ENCODE measurements around the gene ZNF423.

DNA sequence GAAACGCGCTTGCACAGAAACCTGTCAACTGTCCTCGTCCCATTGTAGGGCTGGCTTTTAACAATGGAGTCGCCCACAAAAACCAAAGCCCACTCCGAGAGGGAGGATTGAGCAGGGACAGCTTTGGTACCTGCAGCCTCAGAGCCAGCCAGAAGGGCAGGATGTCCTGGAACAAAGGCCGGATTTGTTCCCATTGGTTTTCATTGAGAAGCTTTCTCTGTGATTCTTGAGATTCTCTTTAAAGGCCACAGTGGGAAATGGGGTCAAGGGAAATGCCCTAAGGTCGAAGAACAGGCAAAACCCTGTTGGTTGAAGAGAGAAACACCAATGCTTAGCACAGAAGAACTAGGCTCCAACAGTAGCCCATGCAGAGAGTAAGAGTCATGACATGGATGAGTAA lies 416.9 kb downstream of the ZNF423 start:
- no peak for TF ChIP-seq GATA3 (IDR thresholded peaks at IDR 0.05; ENCODE audit: low read depth, low read length)
- no peak for TF ChIP-seq GATA2 (IDR thresholded peaks at IDR 0.05; ENCODE audit: low read depth, low read length)

Data from SH-SY5Y (cell line).